Neural cell (in vitro differentiated cells): ENCODE results near the gene VKORC1.

ENCODE experiments used
- CTCF ChIP-seq: fragments of 450-650 bp; IDR thresholded peaks from 2 replicates; pipeline ENCODE4 v1.5.1; 2014; ENCODE audit warnings: antibody characterized with exemption, mild to moderate bottlenecking, moderate library complexity; ENCODE audit not compliant: poor library complexity, severe bottlenecking
- EP300 ChIP-seq: fragments of 450-650 bp; conservative IDR thresholded peaks from 2 replicates; pipeline ENCODE4 v1.6.1; 2014; ENCODE audit warnings: antibody characterized with exemption, mild to moderate bottlenecking, moderate library complexity; ENCODE audit not compliant: poor library complexity, severe bottlenecking
- EZH2 ChIP-seq: fragments of 200-600, 300-800 bp; shearing (Covaris generic), sonication (generic); IDR thresholded peaks from 2 replicates; pipeline ENCODE4 v1.6.1; 2014; ENCODE audit warnings: antibody characterized with exemption, low read length, borderline replicate concordance, mild to moderate bottlenecking; ENCODE audit not compliant: insufficient read depth, poor library complexity, severe bottlenecking
- MXI1 ChIP-seq: fragments of 450-650 bp; conservative IDR thresholded peaks from 2 replicates; pipeline ENCODE4 v1.6.1; 2014; ENCODE audit warnings: antibody characterized with exemption, mild to moderate bottlenecking; ENCODE audit not compliant: poor library complexity, severe bottlenecking
- POLR2AphosphoS5 ChIP-seq: IDR thresholded peaks from 2 replicates; pipeline ENCODE4 v1.6.1; 2012
- RAD21 ChIP-seq: fragments of 450-650 bp; conservative IDR thresholded peaks from 2 replicates; pipeline ENCODE4 v1.6.1; 2014; ENCODE audit warnings: antibody characterized with exemption, mild to moderate bottlenecking, moderate library complexity
- REST ChIP-seq: IDR thresholded peaks from 2 replicates; pipeline ENCODE4 v1.6.1; 2012; ENCODE audit warnings: borderline replicate concordance
- SMC3 ChIP-seq: fragments of 450-650 bp; conservative IDR thresholded peaks from 2 replicates; pipeline ENCODE4 v1.6.1; 2014; ENCODE audit warnings: antibody characterized with exemption, mild to moderate bottlenecking, moderate library complexity; ENCODE audit not compliant: poor library complexity
- TAF1 ChIP-seq: IDR thresholded peaks from 2 replicates; pipeline ENCODE4 v1.6.1; 2012; ENCODE audit warnings: low read depth

GRCh38 chr16:31085873-31086628 lies 8.5 kb downstream of the VKORC1 start:
- TF ChIP-seq TAF1, result no peak
- TF ChIP-seq CTCF, result no peak
- no peak for TF ChIP-seq POLR2AphosphoS5
- no peak for TF ChIP-seq REST
- no peak for TF ChIP-seq RAD21
- no peak for TF ChIP-seq SMC3
- no peak for TF ChIP-seq EZH2
- no peak for TF ChIP-seq EP300
- no peak for TF ChIP-seq MXI1
